ENCODE results near the gene CYP1B1.

DNA sequence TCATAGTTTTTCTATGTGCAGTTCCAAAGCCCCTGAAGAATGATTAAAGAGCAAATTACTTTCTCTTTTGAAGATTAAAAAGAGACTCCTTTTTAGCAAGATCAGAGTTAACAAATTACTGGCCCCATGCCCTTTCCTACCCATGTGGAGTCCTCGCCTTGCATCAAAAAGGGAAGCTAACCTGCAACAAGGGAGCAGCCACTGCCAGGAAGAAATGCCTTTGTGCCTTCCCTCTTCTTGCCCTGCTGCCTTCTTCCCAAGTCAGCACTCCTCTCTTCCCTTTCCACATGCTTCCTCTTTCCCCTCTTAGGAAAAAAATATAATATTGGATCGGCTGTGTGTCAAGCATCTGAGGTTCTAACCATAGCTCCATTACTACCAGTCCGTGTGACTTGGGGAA lies 37.1 kb upstream of the CYP1B1 start:
- TF ChIP-seq, protein P1, sequence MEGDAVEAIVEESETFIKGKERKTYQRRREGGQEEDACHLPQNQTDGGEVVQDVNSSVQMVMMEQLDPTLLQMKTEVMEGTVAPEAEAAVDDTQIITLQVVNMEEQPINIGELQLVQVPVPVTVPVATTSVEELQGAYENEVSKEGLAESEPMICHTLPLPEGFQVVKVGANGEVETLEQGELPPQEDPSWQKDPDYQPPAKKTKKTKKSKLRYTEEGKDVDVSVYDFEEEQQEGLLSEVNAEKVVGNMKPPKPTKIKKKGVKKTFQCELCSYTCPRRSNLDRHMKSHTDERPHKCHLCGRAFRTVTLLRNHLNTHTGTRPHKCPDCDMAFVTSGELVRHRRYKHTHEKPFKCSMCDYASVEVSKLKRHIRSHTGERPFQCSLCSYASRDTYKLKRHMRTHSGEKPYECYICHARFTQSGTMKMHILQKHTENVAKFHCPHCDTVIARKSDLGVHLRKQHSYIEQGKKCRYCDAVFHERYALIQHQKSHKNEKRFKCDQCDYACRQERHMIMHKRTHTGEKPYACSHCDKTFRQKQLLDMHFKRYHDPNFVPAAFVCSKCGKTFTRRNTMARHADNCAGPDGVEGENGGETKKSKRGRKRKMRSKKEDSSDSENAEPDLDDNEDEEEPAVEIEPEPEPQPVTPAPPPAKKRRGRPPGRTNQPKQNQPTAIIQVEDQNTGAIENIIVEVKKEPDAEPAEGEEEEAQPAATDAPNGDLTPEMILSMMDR (IDR thresholded peaks at IDR 0.05 in 2 of 3, conservative IDR thresholded peaks at IDR 0.05 in 1 of 3; ENCODE audit: borderline replicate concordance in 1 of 3, insufficient read depth in 1 of 3, low read depth in 2 of 3, low read length in 2 of 3) = no peak
- TF ChIP-seq, protein P2, sequence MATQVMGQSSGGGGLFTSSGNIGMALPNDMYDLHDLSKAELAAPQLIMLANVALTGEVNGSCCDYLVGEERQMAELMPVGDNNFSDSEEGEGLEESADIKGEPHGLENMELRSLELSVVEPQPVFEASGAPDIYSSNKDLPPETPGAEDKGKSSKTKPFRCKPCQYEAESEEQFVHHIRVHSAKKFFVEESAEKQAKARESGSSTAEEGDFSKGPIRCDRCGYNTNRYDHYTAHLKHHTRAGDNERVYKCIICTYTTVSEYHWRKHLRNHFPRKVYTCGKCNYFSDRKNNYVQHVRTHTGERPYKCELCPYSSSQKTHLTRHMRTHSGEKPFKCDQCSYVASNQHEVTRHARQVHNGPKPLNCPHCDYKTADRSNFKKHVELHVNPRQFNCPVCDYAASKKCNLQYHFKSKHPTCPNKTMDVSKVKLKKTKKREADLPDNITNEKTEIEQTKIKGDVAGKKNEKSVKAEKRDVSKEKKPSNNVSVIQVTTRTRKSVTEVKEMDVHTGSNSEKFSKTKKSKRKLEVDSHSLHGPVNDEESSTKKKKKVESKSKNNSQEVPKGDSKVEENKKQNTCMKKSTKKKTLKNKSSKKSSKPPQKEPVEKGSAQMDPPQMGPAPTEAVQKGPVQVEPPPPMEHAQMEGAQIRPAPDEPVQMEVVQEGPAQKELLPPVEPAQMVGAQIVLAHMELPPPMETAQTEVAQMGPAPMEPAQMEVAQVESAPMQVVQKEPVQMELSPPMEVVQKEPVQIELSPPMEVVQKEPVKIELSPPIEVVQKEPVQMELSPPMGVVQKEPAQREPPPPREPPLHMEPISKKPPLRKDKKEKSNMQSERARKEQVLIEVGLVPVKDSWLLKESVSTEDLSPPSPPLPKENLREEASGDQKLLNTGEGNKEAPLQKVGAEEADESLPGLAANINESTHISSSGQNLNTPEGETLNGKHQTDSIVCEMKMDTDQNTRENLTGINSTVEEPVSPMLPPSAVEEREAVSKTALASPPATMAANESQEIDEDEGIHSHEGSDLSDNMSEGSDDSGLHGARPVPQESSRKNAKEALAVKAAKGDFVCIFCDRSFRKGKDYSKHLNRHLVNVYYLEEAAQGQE (IDR thresholded peaks at IDR 0.05; ENCODE audit: low read depth) = no peak
- TF ChIP-seq JUND (IDR thresholded peaks at IDR 0.05) (no peak), CEBPB (IDR thresholded peaks at IDR 0.05; ENCODE audit: low read depth) (no peak), POLR2AphosphoS5 (IDR thresholded peaks at IDR 0.05; ENCODE audit: low read depth, low read length) (no peak), SP1 (IDR thresholded peaks at IDR 0.05; ENCODE audit: low read depth) (no peak)
- TF ChIP-seq, protein P3, sequence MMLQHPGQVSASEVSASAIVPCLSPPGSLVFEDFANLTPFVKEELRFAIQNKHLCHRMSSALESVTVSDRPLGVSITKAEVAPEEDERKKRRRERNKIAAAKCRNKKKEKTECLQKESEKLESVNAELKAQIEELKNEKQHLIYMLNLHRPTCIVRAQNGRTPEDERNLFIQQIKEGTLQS (IDR thresholded peaks at IDR 0.05) = no peak
